Placental epithelial cell (primary cell): ENCODE measurements around the gene PCDHA1. TPM values are rescaled to one million over a fixed set of nuclear protein-coding genes. Genes with fewer than 3 reads are reported as not detected.

ENCODE experiments used
- total RNA-seq: library from RNA; depleted of rRNA; stranded (reverse); fragments of >200 nt; gene quantifications from 2 replicates; pipeline ENCODE4 v1.2.3, GENCODE V29; 2012

The PCDHA1 gene
- total RNA-seq = not detected in 2 replicates

GRCh38 chr5:140785905-140786686, at the start of gene PCDHA1:
Gene PCDHA1, plus strand, starts transcription at chr5:140786140.

GRCh38 chr5:140794595-140795258, 8.8 kb downstream of the PCDHA1 start, which contains the start of gene PCDHA2:
Gene PCDHA2, plus strand, starts transcription at chr5:140794852.

GRCh38 chr5:140800816-140801493, 15.0 kb downstream of the PCDHA1 start, which contains the start of gene PCDHA3:
Gene PCDHA3, plus strand, starts transcription at chr5:140801057.

GRCh38 chr5:140806834-140807775, 21.2 kb downstream of the PCDHA1 start, which contains the start of gene PCDHA4:
Gene PCDHA4, plus strand, starts transcription at chr5:140807068.

GRCh38 chr5:140821375-140822280, 35.7 kb downstream of the PCDHA1 start, which contains the start of gene PCDHA5:
Gene PCDHA5, plus strand, starts transcription at chr5:140821613.

GRCh38 chr5:140827704-140828361, 41.9 kb downstream of the PCDHA1 start, which contains the start of gene PCDHA6:
Gene PCDHA6, plus strand, starts transcription at chr5:140827960. Its CDS starts 132 bp downstream, at chr5:140828092.

GRCh38 chr5:140833993-140834392, 48.1 kb downstream of the PCDHA1 start, which contains the start of gene PCDHA7:
Gene PCDHA7, plus strand, starts transcription at chr5:140834269. Its CDS starts 115 bp downstream, at chr5:140834384.

GRCh38 chr5:140840978-140841962, 55.3 kb downstream of the PCDHA1 start, which contains the start of gene PCDHA8:
Gene PCDHA8, plus strand, starts transcription at chr5:140841187. Its CDS starts 135 bp downstream, at chr5:140841322.

GRCh38 chr5:140848139-140849102, 62.5 kb downstream of the PCDHA1 start, which contains the start of gene PCDHA9:
Gene PCDHA9, plus strand, starts transcription at chr5:140848382. Its CDS starts 114 bp downstream, at chr5:140848496.

GRCh38 chr5:140855772-140856674, 70.1 kb downstream of the PCDHA1 start, which contains the start of gene PCDHA10:
Gene PCDHA10, plus strand, starts transcription at chr5:140855897. Its CDS starts 152 bp downstream, at chr5:140856049.

GRCh38 chr5:140868721-140869554, 83.0 kb downstream of the PCDHA1 start, which contains the start of gene PCDHA11:
Gene PCDHA11, plus strand, starts transcription at chr5:140868957. Its CDS starts 147 bp downstream, at chr5:140869104.

GRCh38 chr5:140875085-140876065, 89.4 kb downstream of the PCDHA1 start, which contains the start of gene PCDHA12:
Gene PCDHA12, plus strand, starts transcription at chr5:140875308. Its CDS starts 165 bp downstream, at chr5:140875473.

GRCh38 chr5:140881889-140882590, 96.1 kb downstream of the PCDHA1 start, which contains the start of gene PCDHA13:
Gene PCDHA13, plus strand, starts transcription at chr5:140882124. Its CDS starts 145 bp downstream, at chr5:140882269.

